Spinal cord (tissue), 10 donors: ENCODE measurements around the gene DCTD. TPM values are rescaled to one million over a fixed set of nuclear protein-coding genes. Genes with fewer than 3 reads are reported as not detected.

Source experiments
- DNase-seq, 6 donors: peaks; one replicate each; pipeline versions ENCODE4 v3.0.0 to v3.0.0-alpha.2; 2013 to 2015; ENCODE audit warnings: low spot score in 6 of 6, low read depth in 4 of 6
- H3K27ac ChIP-seq: one replicate; pipeline ENCODE4 v1.5.1; 2013; ENCODE audit warnings: low read depth, low read length, control low read depth
- H3K27me3 ChIP-seq: one replicate; pipeline ENCODE4 v1.6.1; 2013; ENCODE audit warnings: low read length; ENCODE audit not compliant: control insufficient read depth, insufficient read depth
- H3K36me3 ChIP-seq: one replicate; pipeline ENCODE4 v1.6.1; 2013; ENCODE audit warnings: low read length; ENCODE audit not compliant: control insufficient read depth, insufficient read depth
- H3K4me1 ChIP-seq: one replicate; pipeline ENCODE4 v1.6.1; 2013; ENCODE audit warnings: low read length; ENCODE audit not compliant: control insufficient read depth, insufficient read depth
- H3K4me3 ChIP-seq: one replicate; pipeline ENCODE4 v1.5.1; 2013; ENCODE audit warnings: low read depth, low read length, control low read depth
- H3K9me3 ChIP-seq: one replicate; pipeline ENCODE4 v1.6.1; 2013; ENCODE audit warnings: low read length; ENCODE audit not compliant: control insufficient read depth, insufficient read depth
- WGBS: methylation state at CpG from one replicate; pipeline ENCODE4 v1.1.5; 2013; ENCODE audit warnings: missing lambda C conversion rate; ENCODE audit not compliant: insufficient coverage; 5-methylcytosine and 5-hydroxymethylcytosine counted together
- polyA plus RNA-seq, 2 donors: library from polyadenylated mRNA; unstranded; fragments of 120-200 nt; gene quantifications; one replicate each; pipeline ENCODE4 v1.2.1, GENCODE V29; 2013; ENCODE audit not compliant: insufficient read length in 2 of 2
- total RNA-seq, 2 donors: library from RNA; depleted of rRNA in 1 of 2; stranded (reverse); fragments of 120-200 nt in 1 of 2; fragments of >200 nt in 1 of 2; gene quantifications; one replicate each; pipeline versions ENCODE4 v1.2.3 to v1.2.4, GENCODE V29; 2013 to 2014
- donor health status: healthy.

Gene DCTD
- total and polyA plus RNA-seq, 4 donors, result 43.4 to 71.8 (median 62.4) TPM

GRCh38 chr4:182855312-182855711 is 61.9 kb downstream of the DCTD start:
- H3K36me3 ChIP-seq, result no peaks in the 10 kb centered on the region
- H3K9me3 ChIP-seq, result no peaks in the 10 kb centered on the region
- H3K27me3 ChIP-seq, result peaks cover 2% of the 10 kb centered on the region
- H3K4me3 ChIP-seq, result no peak overlapping the region
- no peaks in the 10 kb centered on the region for H3K4me1 ChIP-seq
- WGBS, result 88% methylated on average over 12 of the region's 12 CpGs
- no peak for DNase-seq
- H3K27ac ChIP-seq, result no peak overlapping the region

GRCh38 chr4:182854466-182854865 is 62.7 kb downstream of the DCTD start:
- H3K27me3 ChIP-seq, result peaks cover 2% of the 10 kb centered on the region
- no peaks in the 10 kb centered on the region for H3K4me1 ChIP-seq
- no peaks in the 10 kb centered on the region for H3K9me3 ChIP-seq
- H3K36me3 ChIP-seq, result no peaks in the 10 kb centered on the region
- H3K27ac ChIP-seq, result no peak overlapping the region
- 61% methylated on average over 3 of the region's 8 CpGs for WGBS
- no peak for DNase-seq
- no peak overlapping the region for H3K4me3 ChIP-seq

- Histone ChIP-seq H3K36me3 (no peaks in the 10 kb centered on the region), H3K4me3 (no peak overlapping the region), H3K4me1 (no peaks in the 10 kb centered on the region), H3K27ac (no peak overlapping the region), H3K9me3 (no peaks in the 10 kb centered on the region), H3K27me3 (peaks cover 2% of the 10 kb centered on the region)
- 15% methylated on average over 4 of the region's 15 CpGs for WGBS
- DNase-seq, result peak in 1 of 6 donors; percentile 39
These were observed 63.4 kb downstream of the DCTD start for GRCh38 chr4:182853731-182854330.

- WGBS, result 94% methylated on average over 4 of the region's 6 CpGs
- no peaks in the 10 kb centered on the region for H3K36me3 ChIP-seq
These were observed 68.5 kb downstream of the DCTD start for GRCh38 chr4:182848685-182849084.

GRCh38 chr4:182847576-182848450 is 69.4 kb downstream of the DCTD start:
- WGBS, result 92% methylated on average over 24 of the region's 27 CpGs
- Histone ChIP-seq H3K9me3 (no peaks in the 10 kb centered on the region), H3K27ac (no peak overlapping the region), H3K27me3 (no peaks in the 10 kb centered on the region), H3K4me3 (no peak overlapping the region), H3K4me1 (no peaks in the 10 kb centered on the region), H3K36me3 (no peaks in the 10 kb centered on the region)
- no peak for DNase-seq

More at GRCh38 chr4:182848685-182849084, 68.5 kb downstream of the DCTD start:
- Histone ChIP-seq H3K4me1 (no peaks in the 10 kb centered on the region), H3K27ac (no peak overlapping the region), H3K27me3 (peaks cover 2% of the 10 kb centered on the region), H3K4me3 (no peak overlapping the region), H3K9me3 (no peaks in the 10 kb centered on the region)
- no peak for DNase-seq

GRCh38 chr4:182846036-182846435 is 71.2 kb downstream of the DCTD start:
- Histone ChIP-seq H3K36me3 (no peaks in the 10 kb centered on the region), H3K4me1 (no peaks in the 10 kb centered on the region), H3K4me3 (no peak overlapping the region), H3K27ac (no peak overlapping the region), H3K27me3 (no peaks in the 10 kb centered on the region), H3K9me3 (no peaks in the 10 kb centered on the region)
- no peak for DNase-seq
- 95% methylated on average over 8 of the region's 8 CpGs for WGBS

- WGBS, result 96% methylated on average over 6 of the region's 6 CpGs
- H3K4me3 ChIP-seq, result no peak overlapping the region
- H3K27me3 ChIP-seq, result no peaks in the 10 kb centered on the region
- H3K9me3 ChIP-seq, result no peaks in the 10 kb centered on the region
- H3K4me1 ChIP-seq, result no peaks in the 10 kb centered on the region
- no peak for DNase-seq
- H3K27ac ChIP-seq, result no peak overlapping the region
- H3K36me3 ChIP-seq, result no peaks in the 10 kb centered on the region
These were observed 71.6 kb downstream of the DCTD start for GRCh38 chr4:182845618-182846017.

GRCh38 chr4:182843808-182844325 is 73.3 kb downstream of the DCTD start:
- no peaks in the 10 kb centered on the region for H3K4me1 ChIP-seq
- H3K4me3 ChIP-seq, result no peak overlapping the region
- H3K9me3 ChIP-seq, result no peaks in the 10 kb centered on the region
- peak in 2 of 6 donors; percentile 18 to 53 for DNase-seq
- H3K36me3 ChIP-seq, result no peaks in the 10 kb centered on the region
- no peaks in the 10 kb centered on the region for H3K27me3 ChIP-seq
- no peak overlapping the region for H3K27ac ChIP-seq
- WGBS, result 71% methylated on average over 9 of the region's 9 CpGs

- Histone ChIP-seq H3K27ac (no peak overlapping the region), H3K27me3 (no peaks in the 10 kb centered on the region), H3K9me3 (no peaks in the 10 kb centered on the region), H3K4me3 (no peak overlapping the region), H3K36me3 (no peaks in the 10 kb centered on the region), H3K4me1 (no peaks in the 10 kb centered on the region)
- DNase-seq, result no peak
- WGBS, result 58% methylated on average over 7 of the region's 17 CpGs
These were observed 74.3 kb downstream of the DCTD start for GRCh38 chr4:182842759-182843390.
